ENCODE results near the gene MMP13. TPM values are rescaled to one million over a fixed set of nuclear protein-coding genes. Genes with fewer than 3 reads are reported as not detected.
"Not testable (repeated sequence)": the region's sequence is repeated elsewhere in the genome, so short reads cannot be mapped to it uniquely, and the experiment has no call there.

The MMP13 gene
- total and polyA plus RNA-seq, 8 donors: 0.09 to 0.12 TPM; not detected in 6

DNA sequence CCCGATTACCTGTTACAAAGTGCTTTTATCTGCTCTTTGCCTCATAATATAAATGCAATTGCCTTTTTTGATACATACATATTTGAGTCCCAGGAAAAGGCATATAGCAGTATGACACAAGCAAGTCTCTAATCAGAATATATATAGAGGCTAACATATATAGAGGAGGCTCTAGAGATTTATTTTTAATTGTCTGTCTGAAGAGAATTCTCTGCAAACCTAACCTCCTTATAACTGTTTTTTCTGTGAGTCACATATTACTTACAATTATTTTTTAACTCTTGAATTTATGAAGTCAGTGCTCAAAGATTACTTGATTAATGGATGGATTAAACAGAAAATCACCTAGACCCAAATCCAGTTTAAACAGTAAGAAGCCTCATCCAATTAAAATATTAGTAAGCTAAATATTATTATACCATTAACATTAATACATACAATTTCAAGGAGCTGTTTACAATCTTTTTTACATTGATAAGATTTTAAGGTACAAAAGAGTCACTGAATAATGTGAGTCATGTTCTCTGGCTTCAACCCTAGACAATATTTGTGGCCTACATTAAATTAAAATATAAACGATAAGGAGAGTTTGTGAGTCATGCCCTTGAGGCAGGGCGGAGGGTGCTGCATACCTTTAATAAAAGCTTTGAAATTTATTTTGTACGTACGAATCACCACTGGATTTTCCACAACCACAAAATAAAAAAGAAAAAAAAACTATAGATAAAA lies 19.2 kb upstream of the MMP13 start:
- peak in 1 of 6 donors; percentile 12 for DNase-seq
- H3K9me3 ChIP-seq: no peaks in the 10 kb centered on the region
- TF ChIP-seq, protein P1, sequence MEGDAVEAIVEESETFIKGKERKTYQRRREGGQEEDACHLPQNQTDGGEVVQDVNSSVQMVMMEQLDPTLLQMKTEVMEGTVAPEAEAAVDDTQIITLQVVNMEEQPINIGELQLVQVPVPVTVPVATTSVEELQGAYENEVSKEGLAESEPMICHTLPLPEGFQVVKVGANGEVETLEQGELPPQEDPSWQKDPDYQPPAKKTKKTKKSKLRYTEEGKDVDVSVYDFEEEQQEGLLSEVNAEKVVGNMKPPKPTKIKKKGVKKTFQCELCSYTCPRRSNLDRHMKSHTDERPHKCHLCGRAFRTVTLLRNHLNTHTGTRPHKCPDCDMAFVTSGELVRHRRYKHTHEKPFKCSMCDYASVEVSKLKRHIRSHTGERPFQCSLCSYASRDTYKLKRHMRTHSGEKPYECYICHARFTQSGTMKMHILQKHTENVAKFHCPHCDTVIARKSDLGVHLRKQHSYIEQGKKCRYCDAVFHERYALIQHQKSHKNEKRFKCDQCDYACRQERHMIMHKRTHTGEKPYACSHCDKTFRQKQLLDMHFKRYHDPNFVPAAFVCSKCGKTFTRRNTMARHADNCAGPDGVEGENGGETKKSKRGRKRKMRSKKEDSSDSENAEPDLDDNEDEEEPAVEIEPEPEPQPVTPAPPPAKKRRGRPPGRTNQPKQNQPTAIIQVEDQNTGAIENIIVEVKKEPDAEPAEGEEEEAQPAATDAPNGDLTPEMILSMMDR (IDR thresholded peaks at IDR 0.05): no peak
- no peaks in the 10 kb centered on the region for H3K27me3 ChIP-seq
- no peak overlapping the region for H3K27ac ChIP-seq
- no peak overlapping the region for H3K4me3 ChIP-seq
- intact Hi-C loops (cut with DNase I): no loop called here
- WGBS, 2 donors: 56 to 61% methylated on average over 5 of the region's 5 CpGs
- no peak for FAIRE-seq
- ATAC-seq: peak; percentile 52 to 62 (median 54)
- H3K4me1 ChIP-seq: no peaks in the 10 kb centered on the region
- no peaks in the 10 kb centered on the region for H3K36me3 ChIP-seq

DNA sequence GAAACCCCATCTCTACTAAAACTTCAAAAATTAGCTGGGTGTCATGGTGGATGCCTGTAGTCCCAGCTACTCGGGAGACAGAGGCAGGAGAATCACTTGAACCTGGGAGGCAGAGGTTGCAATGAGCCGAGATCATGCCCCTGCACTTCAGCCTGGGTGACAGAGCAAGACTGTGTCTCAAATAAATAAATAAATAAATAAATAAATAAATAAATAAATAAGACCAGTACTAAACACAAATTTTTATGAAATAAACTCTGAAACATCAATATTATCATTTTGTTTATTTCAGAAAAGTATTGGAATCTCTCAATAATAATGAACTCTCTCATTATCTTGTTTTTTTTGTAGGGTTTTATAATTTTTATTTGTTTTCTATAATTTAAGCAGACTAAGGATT lies 18.2 kb upstream of the MMP13 start:
- WGBS, 2 donors: 75 to 81% methylated on average over 2 of the region's 2 CpGs
- H3K4me3 ChIP-seq; H3K27me3 ChIP-seq; H3K9me3 ChIP-seq; DNase-seq; H3K27ac ChIP-seq; ATAC-seq; FAIRE-seq; intact Hi-C loops (cut with DNase I); H3K36me3 ChIP-seq; H3K4me1 ChIP-seq: not testable (repeated sequence)

DNA sequence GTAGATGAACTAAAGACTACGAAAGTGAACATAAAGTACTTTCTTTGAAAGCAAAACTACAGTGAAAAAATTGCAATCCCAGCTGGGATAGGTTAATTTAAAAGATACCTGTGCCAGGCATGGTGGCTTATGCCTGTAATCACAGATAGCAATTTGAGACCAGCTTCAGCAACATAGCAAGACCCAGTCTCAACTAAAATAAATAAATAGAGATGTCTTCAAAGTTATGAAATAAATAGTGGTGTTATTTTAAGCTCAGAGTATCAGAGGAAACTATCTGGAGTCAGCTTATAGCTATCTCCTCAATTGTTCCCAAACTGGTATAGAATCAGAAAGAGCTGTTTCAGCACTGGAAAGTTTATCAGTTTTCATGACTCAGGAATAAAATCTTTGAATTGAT lies 17.3 kb upstream of the MMP13 start:
- Histone ChIP-seq H3K4me3 (no peak overlapping the region), H3K4me1 (no peaks in the 10 kb centered on the region), H3K9me3 (no peaks in the 10 kb centered on the region), H3K27ac (no peak overlapping the region), H3K27me3 (no peaks in the 10 kb centered on the region), H3K36me3 (no peaks in the 10 kb centered on the region)
- TF ChIP-seq, protein P1 (IDR thresholded peaks at IDR 0.05): no peak
- no peak for FAIRE-seq
- no peak for ATAC-seq
- intact Hi-C loops (cut with DNase I): no loop called here
- no peak for DNase-seq
- WGBS, 2 donors: 62 to 73% methylated on average over 1 of the region's 1 CpG

- FAIRE-seq: no peak
These were observed 16.2 kb upstream of the MMP13 start for GRCh38 chr11:102971766-102972165.

GRCh38 chr11:102967497-102967896 lies 12.0 kb upstream of the MMP13 start:
- no peak for ATAC-seq
- H3K27ac ChIP-seq: no peak overlapping the region
- no peaks in the 10 kb centered on the region for H3K9me3 ChIP-seq
- 88 to 93% methylated on average over 1 of the region's 1 CpG for WGBS, 2 donors
- H3K4me3 ChIP-seq: no peak overlapping the region
- H3K36me3 ChIP-seq: no peaks in the 10 kb centered on the region
- no peaks in the 10 kb centered on the region for H3K4me1 ChIP-seq
- DNase-seq: no peak
- TF ChIP-seq, protein P1 (IDR thresholded peaks at IDR 0.05): no peak
- intact Hi-C loops (cut with DNase I): no loop called here
- FAIRE-seq: no peak
- no peaks in the 10 kb centered on the region for H3K27me3 ChIP-seq

More at GRCh38 chr11:102971766-102972165, 16.2 kb upstream of the MMP13 start:
- no peak overlapping the region for H3K27ac ChIP-seq
- H3K27me3 ChIP-seq: no peaks in the 10 kb centered on the region
- no peak for DNase-seq
- no peaks in the 10 kb centered on the region for H3K4me1 ChIP-seq
- intact Hi-C loops (cut with DNase I): no loop called here
- no peak overlapping the region for H3K4me3 ChIP-seq
- TF ChIP-seq, protein P1 (IDR thresholded peaks at IDR 0.05): no peak
- H3K9me3 ChIP-seq: no peaks in the 10 kb centered on the region
- no peak for ATAC-seq
- H3K36me3 ChIP-seq: no peaks in the 10 kb centered on the region

All from pancreas (tissue), 10 donors.